ENCODE data around the gene NSMCE1.

The NSMCE1 gene

DNA sequence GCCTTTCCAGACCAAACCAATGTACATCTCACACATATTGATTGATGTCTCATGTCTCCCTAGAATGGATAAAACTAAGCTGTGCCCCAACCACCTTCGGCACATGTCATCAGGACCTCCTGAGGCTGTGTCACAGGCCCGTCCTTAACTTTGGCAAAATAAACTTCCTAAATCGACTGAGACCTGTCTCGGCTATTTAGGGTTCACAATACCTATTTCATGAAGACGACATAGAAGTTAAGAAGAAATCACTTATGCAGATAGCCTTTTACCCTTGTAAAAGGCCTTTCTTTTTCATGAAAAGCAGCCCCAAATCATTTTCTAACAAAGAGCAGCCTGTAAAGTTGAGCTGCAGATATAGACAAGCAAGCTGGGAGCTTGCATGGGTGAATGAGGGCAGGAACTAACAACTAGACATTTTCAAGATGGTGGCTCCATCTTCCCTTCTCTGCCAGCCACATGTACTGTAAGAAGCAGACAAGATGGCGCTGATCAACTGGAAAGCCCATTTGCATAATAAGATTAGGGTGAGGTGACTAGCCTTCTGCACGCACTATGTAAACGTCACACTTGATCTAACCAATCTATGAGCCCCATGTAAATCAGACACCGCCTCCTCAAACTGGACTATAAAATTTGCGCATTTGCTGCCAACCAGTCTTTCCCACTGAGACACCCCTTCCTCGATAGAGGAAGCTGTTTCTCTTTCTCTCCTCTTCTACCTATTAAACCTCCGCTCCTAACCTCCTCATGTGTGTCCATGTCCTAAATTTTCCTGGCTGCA, 69.9 kb downstream of the NSMCE1 start:
- no peak for DNase-seq (ENCODE audit: low read depth in 1 of 2, low spot score in 1 of 2)
- TF ChIP-seq GABPA (IDR thresholded peaks at IDR 0.05; ENCODE audit: low read depth) (no peak), SPI1 (IDR thresholded peaks at IDR 0.05; ENCODE audit: borderline replicate concordance, low read depth) (no peak), POLR2AphosphoS5 (IDR thresholded peaks at IDR 0.05; ENCODE audit: low read depth) (no peak)
- TF ChIP-seq, protein P1, sequence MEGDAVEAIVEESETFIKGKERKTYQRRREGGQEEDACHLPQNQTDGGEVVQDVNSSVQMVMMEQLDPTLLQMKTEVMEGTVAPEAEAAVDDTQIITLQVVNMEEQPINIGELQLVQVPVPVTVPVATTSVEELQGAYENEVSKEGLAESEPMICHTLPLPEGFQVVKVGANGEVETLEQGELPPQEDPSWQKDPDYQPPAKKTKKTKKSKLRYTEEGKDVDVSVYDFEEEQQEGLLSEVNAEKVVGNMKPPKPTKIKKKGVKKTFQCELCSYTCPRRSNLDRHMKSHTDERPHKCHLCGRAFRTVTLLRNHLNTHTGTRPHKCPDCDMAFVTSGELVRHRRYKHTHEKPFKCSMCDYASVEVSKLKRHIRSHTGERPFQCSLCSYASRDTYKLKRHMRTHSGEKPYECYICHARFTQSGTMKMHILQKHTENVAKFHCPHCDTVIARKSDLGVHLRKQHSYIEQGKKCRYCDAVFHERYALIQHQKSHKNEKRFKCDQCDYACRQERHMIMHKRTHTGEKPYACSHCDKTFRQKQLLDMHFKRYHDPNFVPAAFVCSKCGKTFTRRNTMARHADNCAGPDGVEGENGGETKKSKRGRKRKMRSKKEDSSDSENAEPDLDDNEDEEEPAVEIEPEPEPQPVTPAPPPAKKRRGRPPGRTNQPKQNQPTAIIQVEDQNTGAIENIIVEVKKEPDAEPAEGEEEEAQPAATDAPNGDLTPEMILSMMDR (IDR thresholded peaks at IDR 0.05; ENCODE audit: insufficient read depth, low read length): no peak
- TF ChIP-seq, protein P2, sequence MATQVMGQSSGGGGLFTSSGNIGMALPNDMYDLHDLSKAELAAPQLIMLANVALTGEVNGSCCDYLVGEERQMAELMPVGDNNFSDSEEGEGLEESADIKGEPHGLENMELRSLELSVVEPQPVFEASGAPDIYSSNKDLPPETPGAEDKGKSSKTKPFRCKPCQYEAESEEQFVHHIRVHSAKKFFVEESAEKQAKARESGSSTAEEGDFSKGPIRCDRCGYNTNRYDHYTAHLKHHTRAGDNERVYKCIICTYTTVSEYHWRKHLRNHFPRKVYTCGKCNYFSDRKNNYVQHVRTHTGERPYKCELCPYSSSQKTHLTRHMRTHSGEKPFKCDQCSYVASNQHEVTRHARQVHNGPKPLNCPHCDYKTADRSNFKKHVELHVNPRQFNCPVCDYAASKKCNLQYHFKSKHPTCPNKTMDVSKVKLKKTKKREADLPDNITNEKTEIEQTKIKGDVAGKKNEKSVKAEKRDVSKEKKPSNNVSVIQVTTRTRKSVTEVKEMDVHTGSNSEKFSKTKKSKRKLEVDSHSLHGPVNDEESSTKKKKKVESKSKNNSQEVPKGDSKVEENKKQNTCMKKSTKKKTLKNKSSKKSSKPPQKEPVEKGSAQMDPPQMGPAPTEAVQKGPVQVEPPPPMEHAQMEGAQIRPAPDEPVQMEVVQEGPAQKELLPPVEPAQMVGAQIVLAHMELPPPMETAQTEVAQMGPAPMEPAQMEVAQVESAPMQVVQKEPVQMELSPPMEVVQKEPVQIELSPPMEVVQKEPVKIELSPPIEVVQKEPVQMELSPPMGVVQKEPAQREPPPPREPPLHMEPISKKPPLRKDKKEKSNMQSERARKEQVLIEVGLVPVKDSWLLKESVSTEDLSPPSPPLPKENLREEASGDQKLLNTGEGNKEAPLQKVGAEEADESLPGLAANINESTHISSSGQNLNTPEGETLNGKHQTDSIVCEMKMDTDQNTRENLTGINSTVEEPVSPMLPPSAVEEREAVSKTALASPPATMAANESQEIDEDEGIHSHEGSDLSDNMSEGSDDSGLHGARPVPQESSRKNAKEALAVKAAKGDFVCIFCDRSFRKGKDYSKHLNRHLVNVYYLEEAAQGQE (IDR thresholded peaks at IDR 0.05; ENCODE audit: insufficient replicate concordance, low read depth): no peak
- Histone ChIP-seq H3K27ac (replicated peaks) (no peak overlapping the region), H3K4me3 (replicated peaks; ENCODE audit: insufficient read depth, low read length) (no peak overlapping the region), H3K27me3 (ENCODE audit: insufficient read depth, poor library complexity, severe bottlenecking) (no peaks in the 10 kb centered on the region)

DNA sequence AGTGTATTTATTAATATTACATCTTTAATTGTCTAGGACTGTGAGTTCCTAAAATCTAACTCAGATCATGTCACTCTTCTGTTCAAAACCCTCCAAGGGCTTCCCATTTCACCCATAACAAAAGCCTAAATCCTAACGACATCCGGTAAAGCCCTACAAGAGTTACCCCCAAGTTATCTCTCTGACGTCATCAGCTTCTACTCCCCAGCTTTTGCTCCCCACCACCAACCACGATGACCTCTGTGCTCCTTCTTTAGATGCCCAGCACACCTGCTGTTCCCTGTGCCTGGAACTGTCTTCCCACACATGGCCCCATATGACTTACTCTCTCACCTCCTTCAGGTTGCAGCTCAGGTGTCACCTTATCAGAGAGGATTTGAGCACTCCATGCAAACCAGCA, 71.6 kb downstream of the NSMCE1 start:
- H3K27me3 ChIP-seq (ENCODE audit: insufficient read depth, poor library complexity, severe bottlenecking): no peaks in the 10 kb centered on the region
- no peak overlapping the region for H3K27ac ChIP-seq (replicated peaks)
- TF ChIP-seq SPI1 (IDR thresholded peaks at IDR 0.05; ENCODE audit: borderline replicate concordance, low read depth): no peak
- TF ChIP-seq, protein P1 (IDR thresholded peaks at IDR 0.05; ENCODE audit: insufficient read depth, low read length): no peak
- TF ChIP-seq, protein P2 (IDR thresholded peaks at IDR 0.05; ENCODE audit: insufficient replicate concordance, low read depth): no peak
- DNase-seq (ENCODE audit: low read depth in 1 of 2, low spot score in 1 of 2): no peak
- no peak overlapping the region for H3K4me3 ChIP-seq (replicated peaks; ENCODE audit: insufficient read depth, low read length)

DNA sequence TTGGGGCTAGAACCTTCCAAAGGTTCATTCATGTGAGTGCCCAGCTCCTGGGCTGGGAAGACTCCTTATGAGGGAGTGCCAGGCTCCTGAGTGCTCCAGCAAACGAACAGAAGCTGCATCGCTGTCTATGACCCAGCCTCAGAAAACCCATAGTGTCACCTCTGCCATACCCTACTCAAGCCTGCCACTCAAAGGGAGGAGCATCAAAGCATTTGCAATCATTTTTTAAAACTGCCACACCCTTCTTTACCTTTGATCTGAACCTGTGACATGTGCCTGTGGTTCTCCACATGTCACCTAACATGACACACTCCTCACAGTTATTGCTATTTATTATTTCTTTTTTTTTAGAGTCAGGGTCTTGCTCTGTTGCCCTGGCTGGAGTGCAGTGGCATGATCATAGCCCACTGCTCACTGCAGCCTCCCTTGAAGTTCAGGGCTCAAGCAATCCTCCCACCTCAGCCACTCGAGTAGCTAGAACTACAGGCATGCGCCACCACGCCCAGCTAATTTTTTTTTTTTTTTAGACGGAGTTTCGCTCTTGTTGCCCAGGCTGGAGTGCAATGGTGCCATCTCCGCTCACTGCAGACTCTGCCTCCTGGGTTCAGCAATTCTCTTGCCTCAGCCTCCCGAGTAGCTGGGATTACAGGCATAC, 72.5 kb downstream of the NSMCE1 start:
- no peak for TF ChIP-seq POLR2AphosphoS5 (IDR thresholded peaks at IDR 0.05; ENCODE audit: low read depth)
- no peak for TF ChIP-seq SPI1 (IDR thresholded peaks at IDR 0.05; ENCODE audit: borderline replicate concordance, low read depth)
- TF ChIP-seq, protein P1 (IDR thresholded peaks at IDR 0.05; ENCODE audit: insufficient read depth, low read length): no peak
- TF ChIP-seq GABPA (IDR thresholded peaks at IDR 0.05; ENCODE audit: low read depth): no peak
- TF ChIP-seq, protein P2 (IDR thresholded peaks at IDR 0.05; ENCODE audit: insufficient replicate concordance, low read depth): no peak
- H3K27ac ChIP-seq (replicated peaks): no peak overlapping the region
- no peaks in the 10 kb centered on the region for H3K27me3 ChIP-seq (ENCODE audit: insufficient read depth, poor library complexity, severe bottlenecking)
- no peak overlapping the region for H3K4me3 ChIP-seq (replicated peaks; ENCODE audit: insufficient read depth, low read length)
- no peak for DNase-seq (ENCODE audit: low read depth in 1 of 2, low spot score in 1 of 2)
